GM12874 (cell line): ENCODE results near the gene MICA.

ENCODE experiments used
- CTCF ChIP-seq: IDR thresholded peaks from 2 replicates; pipeline ENCODE4 v1.5.1; 2011; ENCODE audit warnings: low read depth, mild to moderate bottlenecking, control low read depth, low read length, moderate library complexity; ENCODE audit not compliant: insufficient read depth

MICA gene

GRCh38 chr6:31405996-31406395 is 2.6 kb downstream of the MICA start:
- TF ChIP-seq CTCF: no peak

DNA sequence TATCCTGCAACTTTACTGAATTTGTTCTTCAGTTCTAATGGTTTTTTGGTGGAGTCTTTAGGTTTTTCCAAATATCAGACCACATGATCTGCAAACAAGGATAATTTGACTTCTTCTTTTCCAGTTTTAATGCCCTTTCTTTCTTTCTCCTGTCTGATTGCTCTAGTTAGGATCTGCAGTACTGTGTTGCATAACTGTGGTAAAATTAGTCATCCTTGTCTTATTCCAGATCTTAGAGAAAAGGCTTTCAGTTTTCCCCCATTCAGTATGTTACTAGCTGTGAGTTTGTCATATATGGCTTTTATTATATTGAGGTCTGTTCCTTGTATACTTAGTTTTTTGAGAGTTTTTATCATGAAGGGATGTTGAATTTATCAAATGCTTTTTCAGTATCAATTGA is 4.3 kb downstream of the MICA start:
- no peak for TF ChIP-seq CTCF

GRCh38 chr6:31412506-31412905 is 9.1 kb downstream of the MICA start:
- no peak for TF ChIP-seq CTCF

DNA sequence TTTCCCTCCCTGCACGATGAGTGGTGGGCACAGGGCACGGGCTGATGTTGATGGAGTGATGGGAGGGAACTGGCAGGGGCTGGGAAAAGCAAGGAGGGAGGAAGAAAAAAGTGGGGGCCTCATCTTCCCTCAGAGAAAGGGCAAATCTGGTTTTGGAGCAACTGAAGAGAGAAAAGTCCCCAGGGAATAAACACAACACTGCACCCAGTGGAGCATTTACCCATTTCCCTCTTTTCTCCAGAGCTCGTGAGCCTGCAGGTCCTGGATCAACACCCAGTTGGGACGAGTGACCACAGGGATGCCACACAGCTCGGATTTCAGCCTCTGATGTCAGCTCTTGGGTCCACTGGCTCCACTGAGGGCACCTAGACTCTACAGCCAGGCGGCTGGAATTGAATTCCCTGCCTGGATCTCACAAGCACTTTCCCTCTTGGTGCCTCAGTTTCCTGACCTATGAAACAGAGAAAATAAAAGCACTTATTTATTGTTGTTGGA is 11.4 kb downstream of the MICA start:
- TF ChIP-seq CTCF: no peak

DNA sequence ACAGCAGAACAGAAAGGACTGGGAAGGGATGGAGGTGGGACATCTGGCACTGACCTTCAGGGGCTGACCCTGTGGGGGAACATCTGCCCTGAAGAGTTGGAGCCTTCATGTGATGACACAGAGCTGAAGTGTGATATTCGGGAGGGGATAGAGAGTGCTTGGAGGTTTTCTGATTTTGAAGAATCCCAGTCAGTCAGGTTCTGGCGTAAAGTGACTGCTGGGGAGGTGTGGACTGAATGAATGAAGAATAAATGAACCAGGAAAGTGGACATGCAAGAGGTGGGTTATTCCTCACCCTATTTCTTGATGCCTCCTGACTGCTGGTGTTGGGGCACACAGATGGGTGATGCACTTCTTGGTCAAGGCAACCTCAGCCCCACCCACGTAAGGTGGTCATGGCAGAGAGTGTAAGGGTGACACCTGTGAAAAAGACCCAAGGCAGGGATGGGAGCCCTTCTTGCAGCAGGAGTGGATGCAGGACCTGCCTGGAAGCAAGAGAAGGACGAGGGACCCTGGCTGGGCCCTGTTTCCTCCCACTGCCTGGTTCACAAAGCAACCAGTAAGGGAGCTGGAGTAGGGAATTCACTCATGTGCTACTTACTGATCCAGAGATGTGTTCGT is 13.1 kb downstream of the MICA start:
- no peak for TF ChIP-seq CTCF

DNA sequence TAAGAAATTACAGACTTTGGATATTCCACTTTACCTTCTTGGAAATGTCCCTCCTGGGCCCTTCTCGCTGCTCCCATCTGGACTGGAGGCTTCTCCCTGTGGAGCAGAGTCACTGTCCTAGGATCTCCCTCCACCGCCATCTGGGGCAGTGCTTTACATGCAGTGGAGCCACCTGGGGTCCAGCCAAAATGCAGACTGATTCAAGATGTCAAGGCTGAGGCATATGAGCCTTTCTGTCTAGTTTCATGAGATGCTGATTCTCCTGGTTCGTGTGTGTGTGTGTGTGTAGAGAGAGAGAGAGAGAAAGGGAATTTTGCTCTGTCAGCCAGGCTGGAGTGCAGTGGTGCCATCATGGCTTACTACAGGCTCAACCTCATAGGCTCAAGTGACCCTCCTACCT is 14.9 kb downstream of the MICA start:
- TF ChIP-seq CTCF: no peak

GRCh38 chr6:31419842-31420241 is 16.4 kb downstream of the MICA start:
- TF ChIP-seq CTCF: no peak
